Colonic mucosa (tissue), 4 donors: ENCODE results near the gene GAB2. TPM values are rescaled to one million over a fixed set of nuclear protein-coding genes. Genes with fewer than 3 reads are reported as not detected.

Experiments used
- DNase-seq: peaks from one replicate; pipeline ENCODE4 v3.0.0-alpha.2; 2020
- H3K27ac ChIP-seq: fragments of 200-600 bp; one replicate; pipeline ENCODE4 v1.8.0; 2021
- H3K27me3 ChIP-seq: fragments of 200-600 bp; one replicate; pipeline ENCODE4 v1.8.0; 2021
- H3K36me3 ChIP-seq: fragments of 200-600 bp; one replicate; pipeline ENCODE4 v1.8.0; 2021
- H3K4me1 ChIP-seq: fragments of 200-600 bp; one replicate; pipeline ENCODE4 v1.8.0; 2021; ENCODE audit warnings: mild to moderate bottlenecking
- H3K4me3 ChIP-seq: fragments of 200-600 bp; one replicate; pipeline ENCODE4 v1.8.0; 2021
- H3K9ac ChIP-seq, 2 donors: one replicate each; pipeline ENCODE4 v1.7.0; 2013; ENCODE audit warnings: control low read depth in 2 of 2, low read depth in 2 of 2, low read length in 2 of 2
- H3K9me3 ChIP-seq: fragments of 200-600 bp; one replicate; pipeline ENCODE4 v1.8.0; 2021
- intact Hi-C: fragments of 100-400 bp; cut with DNase I; formaldehyde crosslinking; loops from one replicate; pipeline ENCODE4 v1.14.1; 2022
- total RNA-seq, 2 donors: library from RNA; stranded (reverse); fragmentation: NEBNext Ultra II Directional in 1 of 2; extraction: Animal tissue kit (Norgen Biotek cat#: 25700) in 1 of 2; gene quantifications; one replicate each; pipeline ENCODE4 v1.2.1, GENCODE V29; 2021
- TF ChIP-seq, protein P1 (sequence below): fragments of 200-600 bp; IDR thresholded peaks from one replicate; pipeline ENCODE4 v1.8.0; 2022; ENCODE audit warnings: antibody characterized with exemption, mild to moderate bottlenecking
- donor health status: healthy.
- donor health status: DM: no; HTN: no; CAD: no.
- donor health status: DM: no; HTN: no; CAD: no.

The GAB2 gene
- total RNA-seq, 2 donors from 2014 or later = 20.0 to 21.1 TPM

DNA sequence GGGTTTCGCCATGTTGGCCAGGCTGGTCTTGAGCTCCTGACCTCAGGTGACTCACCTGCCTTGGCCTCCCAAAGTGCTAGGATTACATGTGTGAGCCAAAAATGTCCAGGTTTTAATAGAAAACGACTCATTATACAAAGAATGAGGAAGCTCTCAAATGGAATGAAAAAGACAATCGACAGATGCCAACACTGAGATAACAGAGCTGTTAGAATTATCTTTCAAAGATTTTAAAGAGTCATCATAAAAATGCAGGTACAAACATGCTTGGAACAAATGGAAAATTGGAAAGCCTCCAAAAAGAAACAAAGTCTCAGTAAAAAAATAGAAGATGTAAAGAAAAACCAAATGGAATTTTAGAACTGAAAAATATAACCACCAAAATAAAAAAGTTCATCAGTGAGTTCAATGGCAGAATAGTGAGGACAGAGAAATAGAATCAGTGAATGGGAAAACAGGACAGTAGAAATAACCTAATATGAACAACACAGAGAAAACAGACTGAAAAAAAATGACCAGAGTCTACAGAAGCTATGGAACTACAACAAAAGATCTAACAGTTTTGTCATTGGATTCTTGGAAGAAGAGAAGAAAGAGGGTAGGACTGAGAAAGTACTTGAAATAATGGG is 10.9 kb downstream of the GAB2 start:
- intact Hi-C loops = no loop called here
- Histone ChIP-seq H3K36me3 (no peaks in the 10 kb centered on the region), H3K9me3 (no peaks in the 10 kb centered on the region), H3K27ac (no peak overlapping the region), H3K27me3 (no peaks in the 10 kb centered on the region), H3K4me3 (no peak overlapping the region), H3K9ac (no peak overlapping the region), H3K4me1 (no peaks in the 10 kb centered on the region)
- TF ChIP-seq, protein P1, sequence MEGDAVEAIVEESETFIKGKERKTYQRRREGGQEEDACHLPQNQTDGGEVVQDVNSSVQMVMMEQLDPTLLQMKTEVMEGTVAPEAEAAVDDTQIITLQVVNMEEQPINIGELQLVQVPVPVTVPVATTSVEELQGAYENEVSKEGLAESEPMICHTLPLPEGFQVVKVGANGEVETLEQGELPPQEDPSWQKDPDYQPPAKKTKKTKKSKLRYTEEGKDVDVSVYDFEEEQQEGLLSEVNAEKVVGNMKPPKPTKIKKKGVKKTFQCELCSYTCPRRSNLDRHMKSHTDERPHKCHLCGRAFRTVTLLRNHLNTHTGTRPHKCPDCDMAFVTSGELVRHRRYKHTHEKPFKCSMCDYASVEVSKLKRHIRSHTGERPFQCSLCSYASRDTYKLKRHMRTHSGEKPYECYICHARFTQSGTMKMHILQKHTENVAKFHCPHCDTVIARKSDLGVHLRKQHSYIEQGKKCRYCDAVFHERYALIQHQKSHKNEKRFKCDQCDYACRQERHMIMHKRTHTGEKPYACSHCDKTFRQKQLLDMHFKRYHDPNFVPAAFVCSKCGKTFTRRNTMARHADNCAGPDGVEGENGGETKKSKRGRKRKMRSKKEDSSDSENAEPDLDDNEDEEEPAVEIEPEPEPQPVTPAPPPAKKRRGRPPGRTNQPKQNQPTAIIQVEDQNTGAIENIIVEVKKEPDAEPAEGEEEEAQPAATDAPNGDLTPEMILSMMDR = no peak
- DNase-seq = no peak

DNA sequence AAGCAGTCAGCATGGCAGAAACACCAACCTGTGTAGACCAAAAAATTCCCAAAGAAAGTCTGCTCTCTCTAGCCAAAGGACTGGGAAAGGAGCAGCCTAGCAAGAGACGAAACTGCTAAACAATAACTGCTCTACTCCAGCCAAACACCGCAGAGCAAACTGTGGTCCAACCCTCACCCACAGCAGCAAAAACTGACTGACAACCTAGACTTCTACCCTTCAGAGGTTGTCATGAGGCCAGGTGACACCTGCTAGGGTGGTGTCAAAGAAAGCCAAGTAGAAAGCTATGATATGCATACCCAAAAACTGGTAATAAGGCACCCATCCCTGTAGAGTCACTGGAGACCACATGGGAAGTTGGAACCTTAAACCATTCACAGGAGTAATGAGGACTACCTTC is 11.8 kb downstream of the GAB2 start:
- no peak overlapping the region for H3K27ac ChIP-seq
- no peaks in the 10 kb centered on the region for H3K36me3 ChIP-seq
- TF ChIP-seq, protein P1 = no peak
- no peak overlapping the region for H3K4me3 ChIP-seq
- H3K27me3 ChIP-seq = no peaks in the 10 kb centered on the region
- H3K4me1 ChIP-seq = no peaks in the 10 kb centered on the region
- DNase-seq = no peak
- H3K9ac ChIP-seq = no peak overlapping the region
- intact Hi-C loops = no loop called here
- no peaks in the 10 kb centered on the region for H3K9me3 ChIP-seq

DNA sequence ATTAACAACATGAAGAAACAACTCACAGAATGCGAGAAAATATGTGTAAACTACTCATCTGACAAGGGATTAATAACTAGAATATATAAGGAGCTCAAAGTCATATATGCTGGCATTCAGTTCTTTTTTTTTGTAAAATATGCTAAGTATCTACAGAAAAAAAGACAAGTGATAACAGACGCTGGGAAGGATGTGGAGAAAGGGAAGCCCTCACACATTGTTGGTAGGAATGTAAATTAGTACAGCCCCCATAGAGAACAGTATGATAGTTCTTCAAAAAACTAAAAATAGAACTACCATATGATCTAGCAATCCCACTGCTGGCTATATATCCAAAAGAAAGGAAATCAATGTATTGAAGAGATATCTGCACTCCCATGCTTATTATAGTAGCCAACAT is 13.8 kb downstream of the GAB2 start:
- Histone ChIP-seq H3K27ac (no peak overlapping the region), H3K36me3 (no peaks in the 10 kb centered on the region), H3K9me3 (no peaks in the 10 kb centered on the region), H3K4me3 (no peak overlapping the region), H3K27me3 (no peaks in the 10 kb centered on the region), H3K9ac (no peak overlapping the region), H3K4me1 (no peaks in the 10 kb centered on the region)
- TF ChIP-seq, protein P1 = no peak
- no peak for DNase-seq
- intact Hi-C loops = no loop called here

DNA sequence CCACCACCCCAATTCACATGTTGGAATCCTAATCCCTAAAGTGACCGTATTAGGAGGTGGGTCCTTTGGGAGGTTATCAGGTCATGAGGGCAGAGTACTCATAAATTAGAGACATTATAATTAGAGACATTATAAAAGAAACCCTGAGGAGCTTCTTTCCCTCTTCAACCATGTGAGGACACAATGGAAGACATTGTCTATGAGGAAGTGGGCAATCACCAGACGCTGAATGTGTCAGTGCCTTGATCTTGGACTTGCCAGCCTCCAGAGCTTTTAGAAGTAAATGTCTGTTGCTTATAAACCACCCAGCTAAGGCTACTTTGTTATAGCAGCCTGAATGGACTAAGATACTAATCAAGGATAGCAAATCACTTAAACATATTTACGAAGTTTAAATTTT is 14.8 kb downstream of the GAB2 start:
- Histone ChIP-seq H3K4me1 (no peaks in the 10 kb centered on the region), H3K36me3 (no peaks in the 10 kb centered on the region), H3K9ac (no peak overlapping the region), H3K27me3 (no peaks in the 10 kb centered on the region), H3K9me3 (no peaks in the 10 kb centered on the region), H3K4me3 (no peak overlapping the region), H3K27ac (no peak overlapping the region)
- intact Hi-C loops = no loop called here
- DNase-seq = no peak
- TF ChIP-seq, protein P1 = no peak

DNA sequence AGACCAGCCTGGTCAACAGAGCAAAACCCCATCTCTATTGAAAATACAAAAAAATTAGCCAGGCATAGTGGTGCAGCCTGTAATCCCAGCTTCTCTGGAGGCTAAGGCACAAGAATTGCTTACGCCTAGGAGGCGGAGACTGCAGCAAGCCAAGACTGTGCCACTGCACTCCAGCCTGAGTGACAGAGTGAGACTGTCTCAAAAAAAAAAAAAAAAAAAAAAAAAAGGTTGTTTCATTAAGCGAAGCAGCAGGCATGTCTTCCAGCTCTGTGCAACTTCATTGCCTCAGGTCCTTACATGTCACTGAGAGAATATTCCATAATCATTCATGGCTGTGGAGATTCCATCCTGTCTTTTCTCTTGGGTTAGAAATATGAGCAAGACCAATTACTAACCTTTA is 16.9 kb downstream of the GAB2 start:
- no peak overlapping the region for H3K27ac ChIP-seq
- DNase-seq = no peak
- no peaks in the 10 kb centered on the region for H3K4me1 ChIP-seq
- H3K27me3 ChIP-seq = no peaks in the 10 kb centered on the region
- no peak overlapping the region for H3K9ac ChIP-seq
- H3K9me3 ChIP-seq = no peaks in the 10 kb centered on the region
- TF ChIP-seq, protein P1 = no peak
- H3K36me3 ChIP-seq = no peaks in the 10 kb centered on the region
- H3K4me3 ChIP-seq = no peak overlapping the region
- intact Hi-C loops = no loop called here
